H9 (cell line): Measurements from ENCODE around the gene MYOCD. TPM values are rescaled to one million over a fixed set of nuclear protein-coding genes. Genes with fewer than 3 reads are reported as not detected.
A peak's percentile ranks its signal among the peaks of the same experiment; 100 is the strongest.

Source experiments
- DNase-seq: peaks from one replicate; pipeline ENCODE4 v3.0.0-alpha.2; 2017
- H2AFZ ChIP-seq: one replicate; pipeline ENCODE4 v1.6.1; 2013; ENCODE audit warnings: mild to moderate bottlenecking, low read length, control low read depth, moderate library complexity
- H2AK5ac ChIP-seq: 2 replicates; pipeline ENCODE4 v1.6.1; 2013; ENCODE audit warnings: low read length, control low read depth, mixed read lengths; ENCODE audit not compliant: insufficient read length
- H2BK120ac ChIP-seq: one replicate; pipeline ENCODE4 v1.6.1; 2013; ENCODE audit warnings: low read depth, mild to moderate bottlenecking, low read length, control low read depth, inconsistent platforms; ENCODE audit not compliant: poor library complexity, severe bottlenecking
- H2BK12ac ChIP-seq: 2 replicates; pipeline ENCODE4 v1.6.1; 2013; ENCODE audit warnings: low read length, control low read depth, mixed read lengths, low read depth; ENCODE audit not compliant: insufficient read length
- H2BK15ac ChIP-seq: 2 replicates; pipeline ENCODE4 v1.6.1; 2013; ENCODE audit warnings: low read depth, low read length, control low read depth
- H2BK20ac ChIP-seq: one replicate; pipeline ENCODE4 v1.6.1; 2013; ENCODE audit warnings: low read depth, mild to moderate bottlenecking, low read length, control low read depth, inconsistent platforms; ENCODE audit not compliant: poor library complexity, severe bottlenecking
- H2BK5ac ChIP-seq: 2 replicates; pipeline ENCODE4 v1.6.1; 2013; ENCODE audit warnings: low read length, control low read depth, mixed read lengths; ENCODE audit not compliant: insufficient read length
- H3K14ac ChIP-seq: 2 replicates; pipeline ENCODE4 v1.6.1; 2013; ENCODE audit warnings: low read length, control low read depth; ENCODE audit not compliant: insufficient read depth
- H3K18ac ChIP-seq: 2 replicates; pipeline ENCODE4 v1.6.1; 2013; ENCODE audit warnings: low read depth, mild to moderate bottlenecking, mixed read lengths, low read length, control low read depth; ENCODE audit not compliant: insufficient read length
- H3K23ac ChIP-seq: 2 replicates; pipeline ENCODE4 v1.6.1; 2013; ENCODE audit warnings: low read length, control low read depth, mixed read lengths, low read depth; ENCODE audit not compliant: insufficient read length
- H3K23me2 ChIP-seq: 2 replicates; pipeline ENCODE4 v1.6.1; 2013; ENCODE audit warnings: low read depth, mild to moderate bottlenecking, mixed read lengths, low read length, control low read depth; ENCODE audit not compliant: insufficient read length, poor library complexity, severe bottlenecking
- H3K27ac ChIP-seq: 2 replicates; pipeline ENCODE4 v1.5.1; 2013; ENCODE audit warnings: low read length, control low read depth, mixed read lengths, low read depth; ENCODE audit not compliant: insufficient read length
- H3K27me3 ChIP-seq: 2 replicates; pipeline ENCODE4 v1.6.1; 2013; ENCODE audit warnings: low read length, control low read depth, inconsistent platforms; ENCODE audit not compliant: insufficient read depth
- H3K4ac ChIP-seq: 2 replicates; pipeline ENCODE4 v1.6.1; 2013; ENCODE audit warnings: low read depth, mild to moderate bottlenecking, control low read depth, inconsistent platforms, low read length, moderate library complexity
- H3K4me1 ChIP-seq: 2 replicates; pipeline ENCODE4 v1.6.1; 2013; ENCODE audit warnings: low read length, control low read depth, inconsistent platforms; ENCODE audit not compliant: insufficient read depth
- H3K4me2 ChIP-seq: 2 replicates; pipeline ENCODE4 v1.6.1; 2013; ENCODE audit warnings: low read length, control low read depth, mixed read lengths; ENCODE audit not compliant: insufficient read length, insufficient read depth
- H3K56ac ChIP-seq: 2 replicates; pipeline ENCODE4 v1.6.1; 2013; ENCODE audit warnings: low read depth, mild to moderate bottlenecking, mixed read lengths, low read length, control low read depth; ENCODE audit not compliant: insufficient read length
- H3K79me1 ChIP-seq: 2 replicates; pipeline ENCODE4 v1.6.1; 2013; ENCODE audit warnings: low read depth, mild to moderate bottlenecking, moderate library complexity, low read length, control low read depth, inconsistent platforms; ENCODE audit not compliant: insufficient read depth, poor library complexity, severe bottlenecking
- H3K79me2 ChIP-seq: 2 replicates; pipeline ENCODE4 v1.6.1; 2013; ENCODE audit warnings: low read length, control low read depth, inconsistent platforms; ENCODE audit not compliant: insufficient read depth
- H3K9ac ChIP-seq: 2 replicates; pipeline ENCODE4 v1.6.1; 2013; ENCODE audit warnings: low read length, control low read depth, mixed read lengths; ENCODE audit not compliant: insufficient read length; ENCODE audit errors: extremely low read depth
- H3K9me3 ChIP-seq: one replicate; pipeline ENCODE4 v1.6.1; 2013; ENCODE audit warnings: low read depth, low read length, inconsistent platforms; ENCODE audit not compliant: control insufficient read depth
- H3T11ph ChIP-seq: one replicate; pipeline ENCODE4 v1.6.1; 2013; ENCODE audit warnings: mild to moderate bottlenecking, low read length, control low read depth, inconsistent platforms
- H4K20me1 ChIP-seq: one replicate; pipeline ENCODE4 v1.6.1; 2013; ENCODE audit not compliant: control insufficient read depth, insufficient read length, insufficient read depth
- H4K5ac ChIP-seq: 2 replicates; pipeline ENCODE4 v1.6.1; 2013; ENCODE audit warnings: low read depth, mild to moderate bottlenecking, mixed read lengths, low read length, control low read depth; ENCODE audit not compliant: insufficient read length
- H4K8ac ChIP-seq: replicated peaks from 2 replicates; pipeline ENCODE4 v1.6.1; 2013; ENCODE audit warnings: low read length, control low read depth, mixed read lengths, low read depth; ENCODE audit not compliant: insufficient read length
- H4K91ac ChIP-seq: 2 replicates; pipeline ENCODE4 v1.6.1; 2013; ENCODE audit warnings: low read depth, mild to moderate bottlenecking, moderate library complexity, mixed read lengths, low read length, control low read depth; ENCODE audit not compliant: insufficient read length
- H3K27ac Mint-ChIP-seq, 3 experiments: 2 replicates in 2 of 3; 3 replicates in 1 of 3; pipeline ENCODE4 v1.8.0; 2020 to 2021; ENCODE audit warnings: mixed read lengths in 3 of 3, mild to moderate bottlenecking in 1 of 3, moderate library complexity in 1 of 3
- H3K27me3 Mint-ChIP-seq: 2 replicates; pipeline ENCODE4 v1.8.0; 2021; ENCODE audit warnings: low read depth, mild to moderate bottlenecking, moderate library complexity, mixed read lengths
- H3K36me3 Mint-ChIP-seq, 3 experiments: 2 replicates in 2 of 3; 3 replicates in 1 of 3; pipeline ENCODE4 v1.8.0; 2020 to 2021; ENCODE audit warnings: low read depth in 3 of 3, mixed read lengths in 3 of 3; ENCODE audit not compliant: insufficient read depth in 1 of 3
- H3K4me1 Mint-ChIP-seq, 2 experiments: 2 replicates each; pipeline ENCODE4 v1.8.0; 2020; ENCODE audit warnings: mixed read lengths in 2 of 2
- H3K4me3 Mint-ChIP-seq, 2 experiments: 2 replicates in 1 of 2; 3 replicates in 1 of 2; pipeline ENCODE4 v1.8.0; 2020 to 2021; ENCODE audit warnings: mild to moderate bottlenecking in 2 of 2, mixed read lengths in 2 of 2, moderate library complexity in 1 of 2
- H3K9me3 Mint-ChIP-seq, 2 experiments: 2 replicates in 1 of 2; 3 replicates in 1 of 2; pipeline ENCODE4 v1.8.0; 2020; ENCODE audit warnings: mild to moderate bottlenecking in 2 of 2, mixed read lengths in 2 of 2, moderate library complexity in 1 of 2
- CTCF ChIP-seq: fragments of 200-600 bp; sonication (generic); conservative IDR thresholded peaks from 3 replicates; pipeline ENCODE4 v1.8.0; 2021; ENCODE audit warnings: antibody characterized with exemption, mild to moderate bottlenecking
- WGBS: extraction: QIAGEN DNeasy Blood & Tissue Kit; methylation state at CpG from one replicate; pipeline ENCODE4 v1.1.7; 2013; ENCODE audit warnings: missing lambda C conversion rate, low lambda C conversion rate, mixed read lengths; ENCODE audit not compliant: insufficient read length; ENCODE audit errors: extremely low coverage; 5-methylcytosine and 5-hydroxymethylcytosine counted together
- total RNA-seq: library from RNA; stranded (reverse); gene quantifications from 2 replicates; pipeline ENCODE4 v1.2.1, GENCODE V29; 2021

Gene MYOCD
- total RNA-seq, 1 experiment from 2014 or later, result 0.17 TPM

GRCh38 chr17:12731839-12732238 is 66.1 kb downstream of the MYOCD start:
- Histone ChIP-seq H3K4ac (no peak overlapping the region), H4K91ac (no peak overlapping the region), H3K4me2 (no peak overlapping the region), H3K79me1 (no peaks in the 10 kb centered on the region), H3T11ph (no peak overlapping the region), H3K79me2 (no peaks in the 10 kb centered on the region), H2BK15ac (no peak overlapping the region), H4K8ac (no peak overlapping the region), H4K5ac (no peak overlapping the region), H2BK12ac (no peak overlapping the region), H3K56ac (no peak overlapping the region), H2BK120ac (no peak overlapping the region), H2BK5ac (no peak overlapping the region), H3K9ac (no peak overlapping the region), H3K23me2 (no peaks in the 10 kb centered on the region), H4K20me1 (no peaks in the 10 kb centered on the region), H3K23ac (no peak overlapping the region), H3K14ac (no peak overlapping the region; the same call in 1 of the 2 replicates), H3K9me3 (no peaks in the 10 kb centered on the region), H2BK20ac (no peak overlapping the region), H3K18ac (no peak overlapping the region), H3K4me1 (peaks cover 4% of the 10 kb centered on the region; the same call in 1 of the 2 replicates), H3K27me3 (no peaks in the 10 kb centered on the region), H2AFZ (no peak overlapping the region), H3K27ac (no peak overlapping the region), H2AK5ac (no peak overlapping the region)
- no peak overlapping the region for H3K4me3 Mint-ChIP-seq
- DNase-seq, result peak; percentile 30
- no peak overlapping the region; a peak in 1 of 7 replicates for H3K27ac Mint-ChIP-seq
- H3K9me3 Mint-ChIP-seq, result no peaks in the 10 kb centered on the region
- no peaks in the 10 kb centered on the region for H3K27me3 Mint-ChIP-seq
- TF ChIP-seq CTCF, result no peak
- no peaks in the 10 kb centered on the region for H3K36me3 Mint-ChIP-seq
- WGBS, result no CpG with 5 or more reads among the region's 8 CpGs
- H3K4me1 Mint-ChIP-seq, result peaks cover 29 to 31% of the 10 kb centered on the region in 2 experiments
